HG03432 (cell line): ENCODE results near the gene RITA1.
"Not testable (repeated sequence)": the region's sequence is repeated elsewhere in the genome, so short reads cannot be mapped to it uniquely, and the experiment has no call there.

Source experiments
- ATAC-seq: cut with Tn5 transposase; IDR thresholded peaks from one replicate; pipeline ENCODE4 v1.9.1; 2021; ENCODE audit warnings: mild to moderate bottlenecking, moderate library complexity; ENCODE audit not compliant: unreplicated experiment

Gene RITA1

GRCh38 chr12:113185180-113186032, at the start of gene RITA1, which contains the start of gene DDX54:
TSS of gene RITA1 (plus strand) at chr12:113185721. CDS start at chr12:113186747, 1,026 bp downstream.
TSS of gene DDX54 (minus strand) at chr12:113185478. CDS start at chr12:113185451, 27 bp downstream.
- peak; percentile 63 for ATAC-seq

GRCh38 chr12:113136128-113136989, 49.2 kb upstream of the RITA1 start:
- ATAC-seq: no peak

GRCh38 chr12:113136990-113137511, 48.5 kb upstream of the RITA1 start:
- no peak for ATAC-seq

- ATAC-seq: no peak
Observed at GRCh38 chr12:113137861-113138783, 47.4 kb upstream of the RITA1 start.

- no peak for ATAC-seq
Observed at GRCh38 chr12:113138826-113139225, 46.7 kb upstream of the RITA1 start.

GRCh38 chr12:113140706-113141105, 44.8 kb upstream of the RITA1 start:
- ATAC-seq: no peak

GRCh38 chr12:113141716-113142115, 43.8 kb upstream of the RITA1 start:
- ATAC-seq: not testable (repeated sequence)

GRCh38 chr12:113142173-113142885, 43.2 kb upstream of the RITA1 start:
- ATAC-seq: no peak

- ATAC-seq: no peak
Observed at GRCh38 chr12:113142886-113143332, 42.6 kb upstream of the RITA1 start.

- no peak for ATAC-seq
Observed at GRCh38 chr12:113143959-113144358, 41.6 kb upstream of the RITA1 start.

GRCh38 chr12:113144806-113145205, 40.7 kb upstream of the RITA1 start:
- ATAC-seq: no peak

- no peak for ATAC-seq
Observed at GRCh38 chr12:113145720-113146551, 39.6 kb upstream of the RITA1 start.

- ATAC-seq: no peak
Observed at GRCh38 chr12:113146999-113147398, 38.5 kb upstream of the RITA1 start.

- ATAC-seq: no peak
Observed at GRCh38 chr12:113149361-113150150, 36.0 kb upstream of the RITA1 start, which contains the start of gene CFAP73. TSS of gene CFAP73 (plus strand) at chr12:113149724. CDS start at chr12:113149858, 134 bp downstream.

- no peak for ATAC-seq
Observed at GRCh38 chr12:113151655-113152054, 33.9 kb upstream of the RITA1 start.

- ATAC-seq: no peak
Observed at GRCh38 chr12:113152196-113152834, 33.2 kb upstream of the RITA1 start.
